ENCODE results near the gene RTL9.

Gene RTL9

GRCh38 chrX:110341189-110342035, 17.2 kb upstream of the RTL9 start:
- no peak overlapping the region for H3K4me3 ChIP-seq (ENCODE audit: low read depth, low read length)
- TF ChIP-seq CTCF (IDR thresholded peaks at IDR 0.05; ENCODE audit: low read depth, low read length, missing control alignments), result no peak
- no peak for DNase-seq (ENCODE audit: low read depth)

- DNase-seq (ENCODE audit: low read depth), result no peak
- no peak overlapping the region for H3K4me3 ChIP-seq (ENCODE audit: low read depth, low read length)
- no peak for TF ChIP-seq CTCF (IDR thresholded peaks at IDR 0.05; ENCODE audit: low read depth, low read length, missing control alignments)
Observed at GRCh38 chrX:110346681-110347080, 12.0 kb upstream of the RTL9 start.

- TF ChIP-seq CTCF (IDR thresholded peaks at IDR 0.05; ENCODE audit: low read depth, low read length, missing control alignments), result no peak
- no peak for DNase-seq (ENCODE audit: low read depth)
Observed at GRCh38 chrX:110359273-110359672, 625 bp downstream of the RTL9 start.

GRCh38 chrX:110363244-110363643, 4.6 kb downstream of the RTL9 start:
- DNase-seq (ENCODE audit: low read depth), result no peak
- no peak overlapping the region for H3K4me3 ChIP-seq (ENCODE audit: low read depth, low read length)
- TF ChIP-seq CTCF (IDR thresholded peaks at IDR 0.05; ENCODE audit: low read depth, low read length, missing control alignments), result no peak

More at GRCh38 chrX:110359273-110359672, 625 bp downstream of the RTL9 start:
- no peak overlapping the region for H3K4me3 ChIP-seq (ENCODE audit: low read depth, low read length)

- no peak overlapping the region for H3K4me3 ChIP-seq (ENCODE audit: low read depth, low read length)
- no peak for DNase-seq (ENCODE audit: low read depth)
- TF ChIP-seq CTCF (IDR thresholded peaks at IDR 0.05; ENCODE audit: low read depth, low read length, missing control alignments), result no peak
Observed at GRCh38 chrX:110373310-110373709, 14.7 kb downstream of the RTL9 start.

- H3K4me3 ChIP-seq (ENCODE audit: low read depth, low read length), result no peak overlapping the region
- no peak for TF ChIP-seq CTCF (IDR thresholded peaks at IDR 0.05; ENCODE audit: low read depth, low read length, missing control alignments)
- DNase-seq (ENCODE audit: low read depth), result no peak
Observed at GRCh38 chrX:110374559-110374958, 15.9 kb downstream of the RTL9 start.

GRCh38 chrX:110381216-110381615, 22.6 kb downstream of the RTL9 start:
- DNase-seq (ENCODE audit: low read depth), result no peak
- TF ChIP-seq CTCF (IDR thresholded peaks at IDR 0.05; ENCODE audit: low read depth, low read length, missing control alignments), result no peak
- H3K4me3 ChIP-seq (ENCODE audit: low read depth, low read length), result no peak overlapping the region
